OCI-LY7 (cell line): ENCODE measurements around the gene TNP2. TPM values are rescaled to one million over a fixed set of nuclear protein-coding genes. Genes with fewer than 3 reads are reported as not detected.

Source experiments
- BruUV-seq: library from RNA; stranded (reverse); fragments of 400-500 nt; replicated peaks from 2 replicates; lab custom pipeline; 2021; lab: Mats Ljungman, UMichigan
- CTCF ChIA-PET: fragments of 300-600 bp; sonication (Branson Sonifier 250); formaldehyde crosslinking; loops from one replicate; lab custom pipeline; 2022; ENCODE audit warnings: antibody characterized with exemption; ENCODE audit not compliant: unreplicated experiment; lab: Charles Lee
- POLR2A ChIA-PET: fragments of 300-600 bp; sonication (Branson Sonifier 250); formaldehyde crosslinking; loops from one replicate; lab custom pipeline; 2022; ENCODE audit warnings: antibody characterized with exemption; lab: Charles Lee
- DNase-seq: peaks from one replicate; pipeline ENCODE4 v3.0.0-alpha.2; 2015; ENCODE audit warnings: low spot score
- H2AFZ ChIP-seq: fragments of 200-600 bp; sonication (generic), shearing (Covaris generic); 2 replicates; pipeline ENCODE4 v1.6.1; 2014; ENCODE audit warnings: mild to moderate bottlenecking, antibody characterized with exemption, low read length, moderate library complexity
- H3K27ac ChIP-seq: fragments of 200-600 bp; sonication (generic); 2 replicates; pipeline ENCODE4 v1.5.1; 2014; ENCODE audit warnings: mixed run types, low read depth, mild to moderate bottlenecking, moderate library complexity, low read length, inconsistent platforms; ENCODE audit not compliant: poor library complexity, severe bottlenecking
- H3K36me3 ChIP-seq: fragments of 200-600 bp; sonication (generic); 2 replicates; pipeline ENCODE4 v1.6.1; 2014; ENCODE audit warnings: mild to moderate bottlenecking, antibody characterized with exemption, low read length, moderate library complexity, mixed read lengths; ENCODE audit not compliant: insufficient read depth
- H3K4me1 ChIP-seq: fragments of 200-600 bp; sonication (generic); 2 replicates; pipeline ENCODE4 v1.5.1; 2014; ENCODE audit warnings: mild to moderate bottlenecking, low read length; ENCODE audit not compliant: insufficient read depth, poor library complexity, severe bottlenecking
- H3K4me2 ChIP-seq: fragments of 200-600 bp; sonication (generic); 2 replicates; pipeline ENCODE4 v1.6.1; 2014; ENCODE audit warnings: mild to moderate bottlenecking, low read length
- H3K4me3 ChIP-seq: fragments of 200-600 bp; sonication (generic); 2 replicates; pipeline ENCODE4 v1.5.1; 2014; ENCODE audit warnings: mild to moderate bottlenecking, low read depth, low read length; ENCODE audit not compliant: poor library complexity, severe bottlenecking
- H3K79me2 ChIP-seq: fragments of 200-600 bp; sonication (generic); 2 replicates; pipeline ENCODE4 v1.6.1; 2016; ENCODE audit warnings: low read depth, mild to moderate bottlenecking, low read length, moderate library complexity, mixed read lengths; ENCODE audit not compliant: insufficient read depth
- H3K9me2 ChIP-seq: fragments of 200-600 bp; sonication (generic); 2 replicates; pipeline ENCODE4 v1.6.1; 2016; ENCODE audit warnings: mild to moderate bottlenecking, low read length, mixed read lengths; ENCODE audit not compliant: insufficient read depth
- H3K9me3 ChIP-seq: fragments of 200-600 bp; sonication (generic); 2 replicates; pipeline ENCODE4 v1.6.1; 2014; ENCODE audit warnings: mild to moderate bottlenecking, mixed run types, low read length, mixed read lengths
- H4K20me1 ChIP-seq: fragments of 200-600 bp; sonication (generic); 2 replicates; pipeline ENCODE4 v1.6.1; 2014; ENCODE audit warnings: mild to moderate bottlenecking, antibody characterized with exemption, low read length, moderate library complexity, mixed read lengths; ENCODE audit not compliant: insufficient read depth
- EZH2phosphoT487 ChIP-seq: fragments of 200-600 bp; sonication (generic); IDR thresholded peaks from 2 replicates; pipeline ENCODE4 v1.6.1; 2018; ENCODE audit warnings: low read depth, borderline replicate concordance, mild to moderate bottlenecking, mixed run types, antibody characterized with exemption, low read length, moderate library complexity, mixed read lengths
- intact Hi-C: fragments of 100-400 bp; cut with micrococcal nuclease; formaldehyde crosslinking; loops from one replicate; pipeline ENCODE4 v1.10.0; 2022; ENCODE audit not compliant: unreplicated experiment
- total RNA-seq, 2 experiments: library from RNA; depleted of rRNA in 1 of 2; stranded (reverse); fragments of >200 nt in 1 of 2; shearing (Covaris generic) in 1 of 2; gene quantifications; 2 replicates each; pipeline ENCODE4 v1.2.3, GENCODE V29; 2014 to 2022
- TF ChIP-seq, protein P1 (sequence below): fragments of 200-600 bp; sonication (generic); conservative IDR thresholded peaks from 2 replicates; pipeline ENCODE4 v1.5.1; 2014; ENCODE audit warnings: mild to moderate bottlenecking, antibody characterized with exemption, low read length, moderate library complexity, mixed read lengths

TNP2 gene
- total RNA-seq, 2 experiments from 2014 or later: not detected

DNA sequence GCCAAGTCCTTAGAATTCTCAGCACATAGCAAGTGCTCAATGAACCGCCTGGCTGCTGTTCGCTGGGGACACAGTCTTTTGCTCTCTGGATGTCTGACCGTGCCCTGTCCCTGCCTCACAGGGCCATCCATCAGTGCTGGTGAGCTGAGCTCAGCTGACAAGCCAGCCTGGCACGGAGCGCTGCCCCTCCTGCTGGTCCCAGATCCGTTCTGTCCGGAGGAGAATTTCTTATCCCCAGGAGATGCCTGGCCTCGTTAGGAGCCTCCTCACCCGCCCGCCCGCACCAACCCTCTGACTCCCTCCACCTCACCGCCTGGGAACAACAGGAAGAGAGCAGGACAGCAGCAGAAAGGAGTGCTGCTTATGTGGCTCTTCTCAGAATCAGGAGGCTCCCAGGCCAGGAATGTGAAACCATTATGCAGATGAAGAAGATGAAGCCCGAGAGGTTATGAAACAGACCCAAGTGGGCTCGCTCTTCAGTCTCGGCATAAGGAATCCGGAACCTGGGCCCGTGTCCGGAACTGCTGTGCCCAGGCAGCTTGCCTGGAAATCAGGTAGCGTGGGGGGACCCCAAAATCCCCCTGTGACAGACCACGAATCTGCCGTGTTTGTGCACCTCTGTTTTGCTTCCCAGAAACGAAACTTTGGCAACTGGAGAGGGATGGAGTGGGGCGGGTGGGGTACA lies 47.3 kb upstream of the TNP2 start:
- no peak overlapping the region for H2AFZ ChIP-seq
- intact Hi-C loops: no loop called here
- POLR2A ChIA-PET: no interaction called here

DNA sequence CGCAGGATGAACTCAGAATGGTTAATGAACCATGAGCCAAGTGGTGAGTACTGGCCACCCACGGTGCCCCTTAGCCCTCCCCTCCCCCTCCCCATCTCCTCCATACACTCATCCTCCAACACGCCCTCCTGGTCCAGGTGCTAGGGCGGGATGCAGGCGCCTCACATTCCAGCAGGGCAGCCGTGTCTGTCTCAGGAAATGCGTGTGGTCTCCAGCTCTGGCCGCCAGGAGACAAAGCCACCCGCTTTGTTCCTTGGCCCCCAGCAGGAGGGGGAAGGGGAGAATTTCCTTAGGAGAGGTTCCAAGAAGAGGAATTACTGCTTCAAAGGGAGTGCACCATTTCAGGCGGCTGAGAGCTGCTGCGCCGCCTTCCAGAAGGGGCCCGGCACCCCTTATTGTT lies 46.4 kb upstream of the TNP2 start:
- BruUV-seq: no TSS peak
- no peaks in the 10 kb centered on the region for H3K9me3 ChIP-seq
- no peak overlapping the region for H3K27ac ChIP-seq
- H3K4me3 ChIP-seq: no peak overlapping the region
- no peak overlapping the region for H3K4me2 ChIP-seq
- H3K9me2 ChIP-seq: no peaks in the 10 kb centered on the region
- H3K36me3 ChIP-seq: no peaks in the 10 kb centered on the region
- no peak for DNase-seq
- intact Hi-C loops: no loop called here
- H3K4me1 ChIP-seq: peaks cover 70% of the 10 kb centered on the region
- ChIA-PET CTCF (no interaction called here), POLR2A (no interaction called here)
- no peak for TF ChIP-seq EZH2phosphoT487
- TF ChIP-seq, protein P1, sequence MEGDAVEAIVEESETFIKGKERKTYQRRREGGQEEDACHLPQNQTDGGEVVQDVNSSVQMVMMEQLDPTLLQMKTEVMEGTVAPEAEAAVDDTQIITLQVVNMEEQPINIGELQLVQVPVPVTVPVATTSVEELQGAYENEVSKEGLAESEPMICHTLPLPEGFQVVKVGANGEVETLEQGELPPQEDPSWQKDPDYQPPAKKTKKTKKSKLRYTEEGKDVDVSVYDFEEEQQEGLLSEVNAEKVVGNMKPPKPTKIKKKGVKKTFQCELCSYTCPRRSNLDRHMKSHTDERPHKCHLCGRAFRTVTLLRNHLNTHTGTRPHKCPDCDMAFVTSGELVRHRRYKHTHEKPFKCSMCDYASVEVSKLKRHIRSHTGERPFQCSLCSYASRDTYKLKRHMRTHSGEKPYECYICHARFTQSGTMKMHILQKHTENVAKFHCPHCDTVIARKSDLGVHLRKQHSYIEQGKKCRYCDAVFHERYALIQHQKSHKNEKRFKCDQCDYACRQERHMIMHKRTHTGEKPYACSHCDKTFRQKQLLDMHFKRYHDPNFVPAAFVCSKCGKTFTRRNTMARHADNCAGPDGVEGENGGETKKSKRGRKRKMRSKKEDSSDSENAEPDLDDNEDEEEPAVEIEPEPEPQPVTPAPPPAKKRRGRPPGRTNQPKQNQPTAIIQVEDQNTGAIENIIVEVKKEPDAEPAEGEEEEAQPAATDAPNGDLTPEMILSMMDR: no peak
- H3K79me2 ChIP-seq: no peaks in the 10 kb centered on the region
- H2AFZ ChIP-seq: no peak overlapping the region
- H4K20me1 ChIP-seq: no peaks in the 10 kb centered on the region

More for the DNA sequence above, 47.3 kb upstream of the TNP2 start:
- H3K79me2 ChIP-seq: no peaks in the 10 kb centered on the region
- no peak overlapping the region for H3K4me3 ChIP-seq
- CTCF ChIA-PET: no interaction called here
- no peak overlapping the region for H3K27ac ChIP-seq
- H3K9me2 ChIP-seq: no peaks in the 10 kb centered on the region
- DNase-seq: no peak
- no peak overlapping the region for H3K4me2 ChIP-seq
- H3K4me1 ChIP-seq: peaks cover 69% of the 10 kb centered on the region
- H4K20me1 ChIP-seq: no peaks in the 10 kb centered on the region
- TF ChIP-seq, protein P1: no peak
- no peak for TF ChIP-seq EZH2phosphoT487
- H3K9me3 ChIP-seq: no peaks in the 10 kb centered on the region
- no TSS peak for BruUV-seq
- H3K36me3 ChIP-seq: no peaks in the 10 kb centered on the region

DNA sequence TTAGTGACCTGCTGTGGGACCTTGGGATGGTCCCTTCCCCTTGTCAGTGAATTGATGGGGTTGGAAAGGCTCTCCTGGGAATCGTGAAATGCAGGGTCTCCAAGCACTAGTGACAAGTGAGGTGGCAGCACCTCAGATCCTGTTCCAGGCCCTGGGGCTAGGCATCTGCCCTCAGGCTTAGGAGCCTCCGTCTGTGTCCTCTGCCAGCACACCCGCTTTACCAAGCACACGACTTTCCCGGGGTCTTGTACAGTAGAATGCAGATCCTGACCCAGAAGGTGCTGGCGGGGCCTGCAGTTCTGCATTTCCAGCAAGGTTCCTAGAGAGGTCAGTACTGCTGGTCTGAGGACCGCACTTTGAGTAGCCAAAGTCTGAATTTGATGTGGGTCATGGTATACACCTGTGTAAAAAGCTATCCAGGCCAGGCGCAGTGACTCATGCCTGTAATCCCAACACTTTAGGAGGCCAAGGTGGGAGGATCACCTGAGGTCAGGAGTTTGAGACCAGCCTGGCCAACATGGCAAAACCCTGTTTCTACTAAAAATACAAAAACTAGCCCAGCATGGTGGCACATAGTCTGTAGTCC lies 45.3 kb upstream of the TNP2 start:
- Histone ChIP-seq H3K27ac (no peak overlapping the region), H3K9me3 (no peaks in the 10 kb centered on the region), H3K79me2 (no peaks in the 10 kb centered on the region), H3K4me2 (no peak overlapping the region), H3K4me1 (peaks cover 69% of the 10 kb centered on the region), H3K36me3 (no peaks in the 10 kb centered on the region), H4K20me1 (no peaks in the 10 kb centered on the region), H2AFZ (no peak overlapping the region), H3K4me3 (no peak overlapping the region), H3K9me2 (no peaks in the 10 kb centered on the region)
- TF ChIP-seq, protein P1: no peak
- no peak for TF ChIP-seq EZH2phosphoT487
- DNase-seq: no peak
- POLR2A ChIA-PET: interaction anchor here (3.1 kb wide), 1 partner anchor 59 kb away, joined by 18 read pairs; the partner anchor contains the start of gene SOCS1
- CTCF ChIA-PET: no interaction called here
- intact Hi-C loops: loop anchor here (5.0 kb wide), 1 partner anchor 308 kb away; no protein-coding TSS in a partner anchor
- no TSS peak for BruUV-seq
